CD4-positive, alpha-beta T cell treated with Interleukin-15 for 4 hours (primary cell): ENCODE results near the gene C5orf34.
A peak's percentile ranks its signal among the peaks of the same experiment; 100 is the strongest.
"Not testable (repeated sequence)": the region's sequence is repeated elsewhere in the genome, so short reads cannot be mapped to it uniquely, and the experiment has no call there.

Experiments used
- DNase-seq: peaks from one replicate; pipeline ENCODE4 v3.0.0-alpha.2; 2020; ENCODE audit warnings: low spot score

The C5orf34 gene, protein sequence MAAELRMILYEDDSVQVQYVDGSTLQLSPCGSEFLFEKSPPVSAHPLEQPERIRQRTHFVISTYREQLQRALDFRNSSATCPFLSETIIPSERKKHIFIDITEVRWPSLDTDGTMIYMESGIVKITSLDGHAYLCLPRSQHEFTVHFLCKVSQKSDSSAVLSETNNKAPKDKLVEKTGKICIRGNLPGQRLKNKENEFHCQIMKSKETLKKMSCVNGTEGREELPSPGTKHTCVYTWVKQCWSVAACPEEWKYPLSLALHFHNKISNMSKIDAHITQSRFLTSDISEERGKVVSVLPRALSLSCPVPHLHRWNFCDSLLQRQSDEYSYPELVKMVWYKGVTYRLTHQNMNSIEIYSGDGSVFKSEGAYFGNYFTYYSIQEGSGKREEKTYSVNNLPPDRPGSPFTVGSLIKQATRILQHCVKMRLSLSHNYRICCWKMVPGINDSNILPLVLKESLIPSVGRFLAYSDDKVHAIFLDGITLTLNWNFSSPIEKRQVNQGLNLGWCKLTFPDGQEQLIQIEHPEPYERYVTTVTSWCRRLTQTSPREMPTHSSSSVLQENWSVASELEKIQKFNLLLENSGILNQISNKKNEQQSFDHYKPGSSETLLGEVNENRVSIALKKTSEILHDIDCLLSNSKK

DNA sequence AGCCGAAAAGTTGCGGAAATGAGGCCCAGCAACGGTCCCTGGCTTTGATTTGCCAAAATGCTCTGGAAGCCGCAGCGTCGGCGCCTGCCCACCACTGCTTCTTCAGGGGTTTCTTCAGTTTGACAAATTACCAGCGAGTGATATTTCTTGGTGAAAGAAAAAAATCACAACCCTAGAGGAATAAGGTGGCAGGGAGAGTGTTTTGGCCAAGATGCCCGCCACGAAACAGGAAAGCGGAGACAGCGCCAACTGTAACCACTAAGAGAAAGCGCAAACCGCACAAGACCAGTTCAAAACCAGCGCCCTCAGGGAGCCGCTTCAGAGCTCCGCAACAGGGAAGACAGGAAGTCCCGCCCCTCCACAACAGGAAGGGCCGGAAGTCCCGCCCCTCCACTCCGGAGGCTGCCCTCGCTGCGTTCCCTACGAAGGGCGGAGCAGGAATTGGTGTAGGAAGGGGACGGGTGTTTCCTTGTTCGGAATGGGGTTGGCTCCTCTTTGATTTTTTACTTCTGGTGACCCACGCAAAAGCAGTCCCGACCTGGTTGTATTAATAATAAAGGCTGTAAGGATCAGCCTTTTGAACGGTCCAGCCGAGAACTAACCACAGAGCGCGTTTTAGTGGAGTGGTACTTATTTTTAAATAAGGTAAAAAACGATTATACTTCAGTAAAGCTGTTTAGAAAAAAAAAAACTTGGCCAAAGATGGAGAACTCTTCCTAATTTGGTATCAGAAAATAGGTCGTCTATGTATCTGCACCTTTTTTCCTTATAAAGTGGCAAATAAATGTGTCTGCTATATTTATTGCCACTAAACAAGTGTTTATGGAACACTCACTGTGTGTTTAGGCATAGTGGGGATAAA, at the start of gene C5orf34:
C5orf34 (minus strand) TSS at position 333 of the 862 bp plus-strand sequence. CDS start 5,809 bp downstream, outside the sequence.
- peak; percentile 94 for DNase-seq

DNA sequence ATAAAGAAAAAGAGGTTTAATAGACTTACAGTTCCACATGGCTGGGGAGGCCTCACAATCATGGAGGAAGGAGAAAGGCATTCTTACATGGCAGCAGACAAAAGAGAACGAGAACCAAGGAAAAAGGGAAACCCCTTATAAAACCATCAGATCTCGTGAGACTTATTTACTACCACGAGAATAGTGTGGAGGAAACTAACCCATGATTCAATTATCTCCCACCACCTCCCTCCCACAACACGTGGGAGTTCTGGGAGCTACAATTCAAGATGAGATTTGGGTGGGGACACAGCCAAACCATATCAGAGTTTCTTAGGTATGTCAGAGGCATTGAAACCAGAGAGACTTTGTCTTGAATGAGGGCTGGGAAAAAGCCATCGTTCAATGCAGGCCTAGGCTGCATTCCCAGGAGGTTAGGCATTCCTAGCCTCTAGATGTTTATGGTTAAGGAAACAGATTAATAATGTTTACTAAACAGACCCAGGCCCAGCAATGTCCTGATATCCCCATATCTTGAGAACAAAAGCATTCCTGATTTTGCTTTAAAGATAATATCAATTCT, 49.4 kb upstream of the C5orf34 start:
- no peak for DNase-seq

DNA sequence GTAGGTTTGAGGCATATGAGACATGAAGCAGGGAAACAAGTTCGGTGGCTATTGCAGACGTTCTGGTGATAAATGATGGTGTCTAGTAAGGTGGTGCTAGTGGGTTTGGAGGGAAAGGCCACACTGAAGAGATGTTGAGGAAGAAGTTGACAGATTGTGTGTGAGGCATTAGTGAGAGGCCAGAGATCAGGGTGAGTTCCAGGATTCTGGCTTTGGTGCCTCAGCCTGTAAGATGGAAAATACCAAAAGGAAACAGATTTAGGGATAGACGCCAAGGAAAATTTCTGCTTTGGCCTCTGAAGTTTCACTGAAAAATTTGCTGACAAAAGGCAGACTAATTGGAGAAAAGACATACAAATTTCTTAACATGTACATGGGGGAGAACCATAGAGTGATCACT, 48.4 kb upstream of the C5orf34 start:
- DNase-seq, result no peak

DNA sequence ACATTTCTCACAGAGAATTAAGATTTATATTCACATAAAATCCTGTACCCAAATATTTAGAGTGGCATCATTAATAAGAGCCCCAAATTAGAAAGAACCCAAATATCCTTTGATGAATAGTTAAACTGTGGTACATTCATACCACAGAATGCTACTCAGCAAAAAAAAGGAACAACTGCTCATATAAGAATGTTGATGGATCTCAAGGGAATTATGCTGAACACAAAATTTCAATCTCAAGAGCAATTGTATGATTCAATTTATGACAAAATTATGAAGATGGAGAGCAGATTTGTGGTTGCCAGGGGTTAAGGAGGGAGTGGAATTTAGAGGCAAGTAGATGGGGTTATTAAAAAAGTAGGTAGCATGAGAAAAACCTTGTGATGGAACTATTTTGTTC, 46.4 kb upstream of the C5orf34 start:
- DNase-seq, result no peak

DNA sequence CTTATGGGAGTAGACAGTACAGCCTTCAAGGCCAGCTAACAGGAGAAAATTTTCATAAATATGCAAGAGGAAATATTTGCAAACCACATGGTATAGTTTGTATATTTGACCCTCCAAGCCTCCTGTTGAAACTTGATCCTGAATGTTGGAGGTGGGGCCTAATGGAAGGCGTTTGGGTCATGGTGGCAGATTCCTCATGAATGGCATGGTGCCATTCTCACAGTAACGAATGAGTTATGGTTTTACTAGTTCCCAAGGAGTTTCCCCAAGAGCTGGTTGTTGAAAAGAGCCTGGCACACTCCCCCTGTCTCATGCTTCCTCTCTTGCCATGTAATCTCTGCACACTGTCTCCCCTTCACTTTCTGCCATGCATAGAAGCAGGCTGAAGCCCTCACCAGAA, 45.2 kb upstream of the C5orf34 start:
- DNase-seq, result no peak

DNA sequence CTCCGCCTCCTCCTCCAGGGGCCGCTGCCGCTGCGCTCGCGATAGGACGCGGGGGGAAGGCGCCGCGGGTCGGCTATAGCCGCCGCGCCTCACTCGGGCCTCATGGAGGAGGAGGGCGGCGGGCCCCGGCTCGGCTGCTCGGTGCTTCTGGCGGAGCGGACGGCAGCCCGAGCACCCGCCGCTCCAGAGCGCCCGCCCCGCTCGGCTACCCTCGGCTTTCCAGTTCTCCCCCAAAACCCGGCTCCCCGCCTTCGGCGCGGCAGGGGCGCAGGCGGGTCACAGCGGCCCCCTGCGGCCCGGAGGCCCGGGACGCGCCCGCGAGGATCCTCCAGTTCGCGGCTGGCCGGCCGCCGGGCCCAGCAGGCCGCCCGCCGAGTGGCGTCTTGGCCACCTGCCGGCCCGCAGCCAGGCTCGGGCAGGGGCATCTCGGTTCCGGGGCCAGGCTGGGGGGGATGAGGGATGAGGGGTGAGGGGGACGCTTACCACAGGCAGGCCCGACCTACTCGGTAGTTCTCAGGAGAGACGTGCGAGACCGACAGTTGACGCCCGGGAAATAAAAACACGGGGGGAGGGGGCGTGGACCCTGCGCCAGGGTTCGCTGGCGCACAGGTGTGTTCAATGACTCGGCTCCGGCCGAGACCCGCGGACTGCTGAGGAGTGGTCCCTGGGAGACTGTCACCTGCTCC, 42.1 kb upstream of the C5orf34 start, which contains the start of gene PAIP1:
PAIP1 (minus strand) TSS at position 221 of the 686 bp plus-strand sequence. CDS start 231 bp downstream, outside the sequence.
- DNase-seq, result peak; percentile 81

DNA sequence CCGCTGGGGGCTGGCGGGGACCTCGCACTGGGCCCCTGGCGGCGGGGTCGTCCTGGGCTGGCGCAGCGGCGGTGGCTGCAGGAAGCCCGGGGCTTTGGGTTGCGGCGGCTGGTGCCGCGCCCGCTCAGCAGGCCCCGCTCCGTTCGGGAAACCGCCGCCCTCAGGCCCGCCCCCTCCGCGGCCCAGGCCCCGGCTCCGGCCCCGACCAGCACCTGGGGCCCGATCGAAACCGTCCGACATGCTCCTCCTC, 41.6 kb upstream of the C5orf34 start:
- not testable (repeated sequence) for DNase-seq

DNA sequence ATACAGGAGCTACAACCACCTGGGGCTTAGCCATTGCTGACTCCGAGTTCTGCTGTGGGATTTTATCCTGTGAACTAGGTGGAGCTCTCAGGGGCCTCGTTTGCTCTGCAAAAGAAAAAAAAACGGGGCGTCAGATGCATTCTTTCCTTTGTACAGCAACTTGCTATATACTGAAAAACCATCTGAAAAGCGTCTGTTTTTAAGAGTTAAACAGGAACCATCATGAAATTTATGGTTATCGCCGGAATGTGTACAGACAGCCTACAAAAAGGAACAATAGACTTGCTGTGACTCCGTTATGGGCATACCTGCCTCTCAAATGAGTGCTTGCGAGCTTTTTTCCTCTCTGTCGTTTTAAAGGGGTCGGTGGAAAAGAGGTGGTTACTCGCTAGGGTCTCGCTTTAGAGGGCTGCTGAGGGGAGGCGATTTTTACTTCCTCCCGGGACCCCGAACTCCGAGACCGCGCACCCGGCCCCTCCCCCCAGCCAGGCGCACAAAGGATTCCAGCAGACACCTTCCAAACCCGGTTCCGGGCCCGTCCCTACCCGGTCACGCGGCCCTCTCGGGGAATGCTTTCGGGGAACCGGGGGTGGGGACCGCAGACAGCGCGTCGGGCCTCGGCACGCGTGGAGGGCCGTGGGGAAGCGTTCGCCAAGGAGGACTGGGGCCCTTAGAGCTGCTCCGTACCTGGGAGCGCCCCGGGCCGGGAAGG, 41.1 kb upstream of the C5orf34 start:
- peak; percentile 41 for DNase-seq

DNA sequence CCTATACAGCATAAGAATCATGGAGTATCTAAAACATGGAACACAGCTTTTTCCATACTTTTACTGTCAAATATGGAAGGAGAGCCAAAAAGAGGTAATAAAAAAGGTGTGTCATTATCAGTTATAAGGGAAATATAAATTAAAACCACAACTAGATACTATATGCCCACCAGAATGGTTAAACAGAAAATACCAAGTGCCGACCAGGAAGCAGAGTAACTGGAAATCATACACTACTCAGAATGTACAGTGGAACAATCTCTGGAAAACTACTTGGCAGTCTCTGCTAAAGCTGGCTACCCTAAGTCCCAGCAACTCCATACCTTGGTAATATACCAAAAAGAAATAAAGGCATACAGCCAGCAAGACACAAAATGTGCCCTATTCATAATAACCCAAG, 39.5 kb upstream of the C5orf34 start:
- DNase-seq, result no peak

DNA sequence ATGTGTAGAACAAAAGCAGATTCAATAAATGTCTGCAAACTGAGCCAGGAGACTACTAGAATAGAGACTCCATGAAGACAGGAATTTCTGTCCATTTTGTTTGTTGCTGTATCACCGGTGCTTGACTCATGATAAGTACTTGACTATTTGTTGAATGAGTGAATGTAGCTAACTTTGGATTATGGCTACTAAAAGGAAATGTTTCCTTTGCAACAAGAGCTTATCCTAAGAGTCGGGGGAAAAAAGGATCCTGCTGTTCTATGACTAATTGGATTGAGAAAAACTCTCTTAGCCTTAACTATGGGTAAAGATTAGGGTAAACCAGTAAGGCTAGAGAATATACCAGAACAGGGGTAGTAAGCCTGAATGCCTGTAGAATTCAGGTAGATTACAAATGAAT, 38.4 kb upstream of the C5orf34 start:
- DNase-seq, result no peak

DNA sequence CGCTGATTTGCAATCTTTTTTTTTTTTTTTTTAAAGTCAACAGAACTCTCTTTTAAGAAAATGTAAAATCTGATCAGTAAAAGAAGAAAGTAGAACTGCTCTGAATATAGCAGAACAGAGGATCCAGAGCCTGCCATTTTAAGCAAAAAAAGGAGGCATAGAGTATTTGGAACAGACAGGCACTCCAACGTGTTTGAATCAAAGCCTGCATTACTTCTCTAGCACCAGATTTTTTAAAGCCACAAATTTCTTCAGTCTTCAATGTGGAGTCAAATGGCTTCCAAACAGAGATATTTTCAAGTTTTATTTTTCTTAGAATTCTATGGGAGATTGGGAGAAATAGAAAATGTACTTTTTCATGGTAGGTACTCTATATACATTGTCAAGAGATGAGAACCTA, 36.8 kb upstream of the C5orf34 start:
- no peak for DNase-seq

DNA sequence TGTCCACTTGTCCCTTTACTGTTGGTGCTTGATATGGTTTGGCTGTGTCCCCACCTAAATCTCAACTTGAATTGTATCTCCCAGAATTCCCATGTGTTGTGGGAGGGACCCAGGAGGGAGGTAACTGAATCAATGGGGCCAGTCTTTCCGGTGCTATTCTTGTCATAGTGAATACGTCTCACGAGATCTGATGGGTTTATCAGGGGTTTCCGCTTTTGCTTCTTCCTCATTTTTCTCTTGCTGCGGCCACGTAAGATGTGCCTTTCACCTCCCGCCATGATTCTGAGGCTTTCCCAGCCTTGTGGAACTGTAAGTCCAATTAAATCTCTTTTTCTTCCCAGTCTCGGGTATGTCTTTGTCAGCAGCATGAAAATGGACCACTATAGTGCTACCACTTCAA, 34.3 kb upstream of the C5orf34 start:
- not testable (repeated sequence) for DNase-seq

DNA sequence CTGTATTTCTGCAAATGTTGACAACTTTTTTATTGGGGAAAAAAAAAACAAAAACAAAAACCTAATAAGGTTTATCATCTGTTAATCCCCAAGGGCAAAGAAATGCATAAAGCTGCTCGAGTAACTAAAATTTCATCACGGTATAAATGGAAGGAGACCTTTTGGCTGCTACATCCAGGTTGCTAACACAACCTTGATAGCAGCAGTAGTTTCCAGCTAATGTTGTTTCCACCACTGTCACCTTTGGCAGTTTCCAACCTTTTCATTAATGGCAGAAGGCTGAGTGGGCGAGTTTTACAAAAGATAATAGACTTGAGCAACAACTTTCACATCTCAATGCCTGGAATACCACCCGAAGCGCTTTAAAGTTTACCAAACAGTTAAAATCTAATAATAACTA, 33.4 kb upstream of the C5orf34 start:
- no peak for DNase-seq

DNA sequence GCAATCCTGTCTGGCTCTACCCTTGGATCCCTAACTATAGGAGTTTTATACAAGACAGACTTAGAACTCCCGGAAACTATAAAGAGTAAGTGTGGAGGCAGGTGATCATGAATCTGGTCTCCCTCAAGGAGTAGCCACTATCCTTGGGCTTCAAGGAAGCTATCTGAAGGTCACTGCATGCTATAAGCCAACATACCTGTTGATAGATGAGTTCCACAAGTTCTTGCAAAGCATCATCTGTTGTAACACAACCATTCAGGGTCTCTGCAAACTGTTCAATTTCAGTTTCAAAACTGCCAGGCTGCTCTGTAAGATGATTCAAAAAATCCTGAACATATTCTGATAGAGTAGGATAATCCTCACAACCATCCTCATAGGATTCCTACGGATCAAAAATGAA, 32.6 kb upstream of the C5orf34 start:
- no peak for DNase-seq

DNA sequence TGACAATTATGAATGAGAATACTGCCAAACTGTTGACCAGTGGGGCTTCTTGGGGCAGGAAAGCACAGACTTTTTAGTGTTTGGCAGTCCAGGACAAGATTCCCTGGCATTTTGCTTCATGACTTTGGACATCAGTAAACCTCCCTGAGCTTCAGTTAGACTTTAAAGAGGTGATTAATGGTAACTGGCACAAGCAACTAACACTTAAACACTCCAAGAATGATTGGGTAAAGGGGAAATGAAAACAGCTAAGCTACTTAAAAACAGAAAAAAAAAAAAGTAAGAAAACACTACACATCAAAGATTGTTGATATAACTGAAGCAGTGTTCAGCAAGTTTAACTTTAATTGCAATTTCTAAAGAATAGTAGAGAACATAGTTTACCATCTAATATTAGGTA, 28.5 kb upstream of the C5orf34 start:
- no peak for DNase-seq

DNA sequence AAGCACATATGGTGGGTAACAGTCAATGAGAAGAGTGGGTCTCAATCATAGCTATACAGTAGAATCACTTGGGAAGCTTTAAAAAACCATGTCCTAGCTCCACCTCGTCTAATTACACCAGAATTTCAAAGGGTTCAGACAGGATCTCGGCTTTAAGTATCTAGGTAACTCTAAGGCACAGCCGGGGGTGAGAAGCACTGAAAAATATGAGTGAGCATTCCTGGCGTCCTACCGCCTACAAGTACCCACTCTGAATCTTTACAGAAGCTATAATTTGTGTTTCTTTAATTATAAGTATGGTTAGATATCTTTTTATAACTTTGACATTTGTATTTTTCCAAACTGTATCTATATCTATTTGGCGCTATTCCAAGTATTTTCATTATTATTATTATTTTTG, 25.8 kb upstream of the C5orf34 start:
- DNase-seq, result no peak

DNA sequence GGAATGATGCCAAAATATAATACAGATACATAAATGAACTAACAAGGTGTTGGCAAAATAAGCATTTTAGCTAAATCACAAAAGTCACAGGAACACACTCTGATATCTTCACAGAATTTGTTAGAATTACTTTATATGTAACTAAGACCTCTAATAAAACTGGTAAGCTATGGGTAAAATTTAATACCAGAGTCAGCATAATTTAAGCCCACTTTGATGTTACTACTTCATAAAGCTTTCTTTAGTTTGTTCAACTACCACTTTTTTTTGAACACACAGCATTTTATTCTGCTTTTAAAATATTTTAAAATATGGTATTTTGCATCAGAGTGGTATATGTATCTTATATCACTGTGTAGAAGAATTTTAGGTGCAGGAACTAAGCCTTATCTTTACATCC, 22.0 kb upstream of the C5orf34 start:
- DNase-seq, result no peak

DNA sequence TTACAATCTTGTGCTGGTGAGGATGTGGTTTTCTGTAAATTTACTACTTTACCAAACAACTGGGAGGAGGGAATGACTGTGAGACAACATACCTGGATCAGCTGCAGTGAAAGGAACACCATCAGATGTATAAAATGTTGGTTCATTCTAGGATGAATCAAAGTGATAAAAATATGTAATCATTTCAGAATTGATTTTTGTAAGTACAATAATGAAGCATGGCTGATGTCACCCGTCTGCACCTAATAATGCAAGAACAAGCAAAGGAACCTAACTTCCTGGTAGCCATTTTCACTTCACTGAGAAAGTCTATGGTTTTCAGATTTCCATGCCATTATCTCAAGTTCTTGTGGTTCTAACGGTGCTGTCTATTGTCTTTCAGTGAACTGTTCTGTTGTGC, 18.7 kb upstream of the C5orf34 start:
- no peak for DNase-seq

DNA sequence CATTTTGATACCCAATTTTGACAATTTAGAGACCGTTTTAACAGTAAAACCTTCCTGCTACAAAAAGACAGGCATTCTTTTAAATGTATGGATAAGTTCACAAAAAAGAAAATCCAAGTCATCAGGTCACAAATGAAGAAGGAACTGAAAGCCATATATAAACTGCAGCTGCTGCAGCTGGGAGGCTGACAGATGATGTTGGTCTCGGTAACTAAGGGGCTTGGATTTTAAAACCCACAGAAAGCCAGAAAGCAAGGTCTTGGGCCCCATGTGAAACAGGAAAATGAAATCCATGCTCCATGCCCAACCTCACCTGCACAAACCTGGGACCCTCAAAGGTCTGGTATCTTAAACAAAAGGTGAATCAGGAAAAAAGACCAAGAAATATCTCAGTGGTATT, 15.7 kb upstream of the C5orf34 start:
- no peak for DNase-seq

DNA sequence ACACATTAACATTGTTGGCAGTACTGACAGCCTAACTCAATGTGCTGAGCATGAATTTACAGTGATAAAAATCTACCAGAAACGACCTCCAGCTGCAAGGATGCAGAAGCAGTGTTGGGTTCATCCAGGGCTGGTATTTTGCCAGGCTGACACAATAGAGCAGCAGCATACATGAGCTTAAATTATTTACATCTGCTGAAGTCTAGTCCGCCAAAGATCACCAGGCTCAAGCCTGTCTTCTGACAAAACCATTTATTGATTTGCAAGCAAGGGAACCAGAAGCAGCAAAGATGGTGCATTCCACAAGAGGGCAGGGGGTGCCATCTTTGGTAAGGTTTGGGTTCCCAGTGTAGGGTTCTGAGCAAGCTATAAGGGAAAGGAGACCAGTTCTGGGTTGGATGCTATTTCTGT, 8.7 kb upstream of the C5orf34 start:
- DNase-seq, result no peak

DNA sequence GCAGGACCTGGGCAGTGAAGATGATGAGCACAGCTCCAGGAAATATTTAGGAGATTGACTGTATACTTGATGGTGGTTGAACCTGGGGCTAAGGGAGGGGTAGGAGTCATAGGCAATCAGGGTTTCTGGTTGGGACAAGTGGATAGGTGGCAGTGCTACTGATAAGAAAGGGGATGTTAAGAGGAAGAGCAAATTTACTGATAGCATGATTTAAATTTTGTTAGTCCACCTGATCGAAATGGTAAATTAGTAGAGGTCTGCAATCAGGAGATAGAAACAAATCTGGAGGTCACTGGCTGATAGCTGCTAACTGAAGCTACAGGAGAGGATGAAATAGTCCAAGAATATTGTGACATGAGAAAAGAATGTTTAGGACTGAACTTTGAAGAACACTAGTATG, 5.7 kb upstream of the C5orf34 start:
- DNase-seq, result no peak
